ENCODE results near the gene USP3.

Gene USP3

DNA sequence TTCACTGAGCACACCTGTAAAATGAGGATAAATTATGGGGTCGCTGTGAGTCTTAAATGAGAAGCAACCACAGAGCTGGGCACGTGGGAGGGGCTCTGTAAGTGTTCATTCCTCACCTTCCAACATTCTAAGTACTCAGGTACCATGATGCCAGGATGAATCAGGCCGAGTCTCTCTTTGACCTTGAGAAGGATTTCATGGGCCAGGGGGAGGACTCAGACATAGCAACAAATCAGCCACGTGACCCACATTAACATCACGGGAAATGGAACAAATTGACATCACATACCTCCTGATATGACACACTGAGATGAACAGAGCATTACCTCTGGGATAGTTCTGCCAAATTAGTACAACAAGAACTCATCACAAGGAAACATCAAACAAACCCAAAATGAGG is 35.2 kb upstream of the USP3 start:
- Histone ChIP-seq H3K4me1 (ENCODE audit: insufficient read depth, low read length) (0 out of 2 replicates have a peak, but pooled peaks cover 1% of the 10 kb centered on the region), H3K9me3 (ENCODE audit: control insufficient read depth, insufficient read depth, low read length) (no peaks in the 10 kb centered on the region), H3K9ac (ENCODE audit: low read depth, low read length) (no peak overlapping the region), H3K36me3 (ENCODE audit: insufficient read depth, low read length) (no peaks in the 10 kb centered on the region)

DNA sequence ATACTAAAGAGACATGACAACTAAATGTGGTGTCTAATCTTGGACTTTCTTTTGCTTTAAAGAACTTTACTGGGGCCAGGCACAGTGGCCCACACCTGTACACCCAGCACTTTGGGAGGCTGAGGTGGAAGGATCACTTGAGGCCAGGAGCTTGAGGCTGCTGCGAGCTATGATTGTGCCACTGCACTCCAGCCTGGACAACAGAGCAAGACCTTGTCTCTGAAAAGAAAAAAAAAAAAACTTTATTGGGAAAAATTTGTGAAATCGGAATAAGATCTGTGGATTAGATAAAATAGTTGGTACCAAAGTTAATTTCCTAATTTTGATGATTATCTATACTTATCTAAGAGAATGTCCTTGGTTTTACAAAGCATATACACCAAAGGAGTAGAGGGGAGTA is 34.4 kb upstream of the USP3 start:
- 0 out of 2 replicates have a peak, but pooled peaks cover 3% of the 10 kb centered on the region for H3K4me1 ChIP-seq (ENCODE audit: insufficient read depth, low read length)
- no peaks in the 10 kb centered on the region for H3K9me3 ChIP-seq (ENCODE audit: control insufficient read depth, insufficient read depth, low read length)
- H3K9ac ChIP-seq (ENCODE audit: low read depth, low read length): no peak overlapping the region
- no peaks in the 10 kb centered on the region for H3K36me3 ChIP-seq (ENCODE audit: insufficient read depth, low read length)

DNA sequence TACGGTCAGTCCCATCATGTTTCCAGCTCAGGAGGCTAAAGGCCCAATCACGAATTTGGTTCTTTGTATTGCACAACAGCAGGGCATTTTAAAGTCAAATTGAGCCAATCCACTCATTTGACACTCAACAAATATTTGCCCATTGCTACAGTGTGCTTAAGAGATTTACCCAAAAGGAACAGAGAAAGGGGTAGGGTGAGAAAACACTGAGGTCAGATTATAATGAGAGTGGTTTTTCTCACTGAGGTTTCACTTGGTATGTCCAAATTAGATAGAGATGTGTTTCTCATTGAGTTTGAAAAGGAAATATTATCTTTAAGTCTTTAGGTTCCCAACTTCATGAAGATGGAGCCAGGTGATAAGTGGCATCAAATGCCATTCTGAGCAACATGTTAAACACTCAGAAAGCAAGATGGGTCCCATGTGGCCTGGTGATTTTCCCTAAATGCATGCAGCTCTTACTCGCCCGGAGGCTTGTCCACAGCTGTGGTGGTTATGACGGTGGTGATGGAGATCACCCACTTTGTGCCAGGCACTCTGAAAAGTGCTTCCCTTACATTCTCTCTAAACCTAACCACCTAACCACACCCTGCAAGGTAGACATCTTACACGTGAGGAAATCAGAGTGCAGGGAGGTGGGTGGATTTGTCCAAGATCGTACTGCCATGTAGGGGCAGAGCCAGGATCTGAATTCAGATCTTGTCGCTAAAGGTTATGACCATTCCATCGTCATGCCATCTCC is 31.2 kb upstream of the USP3 start:
- H3K4me1 ChIP-seq (ENCODE audit: insufficient read depth, low read length): peaks cover 14% of the 10 kb centered on the region; the same call in 1 of the 2 replicates
- no peak overlapping the region for H3K9ac ChIP-seq (ENCODE audit: low read depth, low read length)
- H3K36me3 ChIP-seq (ENCODE audit: insufficient read depth, low read length): no peaks in the 10 kb centered on the region
- H3K9me3 ChIP-seq (ENCODE audit: control insufficient read depth, insufficient read depth, low read length): no peaks in the 10 kb centered on the region

DNA sequence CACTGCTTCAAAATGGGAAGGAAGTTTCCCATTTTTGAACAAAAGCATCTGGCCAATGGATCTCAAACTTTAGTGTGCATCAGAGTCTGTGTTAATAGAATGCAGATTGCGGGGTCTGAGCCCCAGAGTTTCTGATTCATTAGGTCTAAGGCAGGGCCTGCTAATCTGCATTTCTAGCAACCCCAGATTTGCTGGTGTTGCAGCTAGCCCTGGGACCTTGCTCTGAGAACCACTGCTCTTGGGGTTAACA is 30.7 kb upstream of the USP3 start:
- H3K4me1 ChIP-seq (ENCODE audit: insufficient read depth, low read length): peaks cover 14% of the 10 kb centered on the region; the same call in 1 of the 2 replicates
- no peak overlapping the region for H3K9ac ChIP-seq (ENCODE audit: low read depth, low read length)
- no peaks in the 10 kb centered on the region for H3K9me3 ChIP-seq (ENCODE audit: control insufficient read depth, insufficient read depth, low read length)
- no peaks in the 10 kb centered on the region for H3K36me3 ChIP-seq (ENCODE audit: insufficient read depth, low read length)

DNA sequence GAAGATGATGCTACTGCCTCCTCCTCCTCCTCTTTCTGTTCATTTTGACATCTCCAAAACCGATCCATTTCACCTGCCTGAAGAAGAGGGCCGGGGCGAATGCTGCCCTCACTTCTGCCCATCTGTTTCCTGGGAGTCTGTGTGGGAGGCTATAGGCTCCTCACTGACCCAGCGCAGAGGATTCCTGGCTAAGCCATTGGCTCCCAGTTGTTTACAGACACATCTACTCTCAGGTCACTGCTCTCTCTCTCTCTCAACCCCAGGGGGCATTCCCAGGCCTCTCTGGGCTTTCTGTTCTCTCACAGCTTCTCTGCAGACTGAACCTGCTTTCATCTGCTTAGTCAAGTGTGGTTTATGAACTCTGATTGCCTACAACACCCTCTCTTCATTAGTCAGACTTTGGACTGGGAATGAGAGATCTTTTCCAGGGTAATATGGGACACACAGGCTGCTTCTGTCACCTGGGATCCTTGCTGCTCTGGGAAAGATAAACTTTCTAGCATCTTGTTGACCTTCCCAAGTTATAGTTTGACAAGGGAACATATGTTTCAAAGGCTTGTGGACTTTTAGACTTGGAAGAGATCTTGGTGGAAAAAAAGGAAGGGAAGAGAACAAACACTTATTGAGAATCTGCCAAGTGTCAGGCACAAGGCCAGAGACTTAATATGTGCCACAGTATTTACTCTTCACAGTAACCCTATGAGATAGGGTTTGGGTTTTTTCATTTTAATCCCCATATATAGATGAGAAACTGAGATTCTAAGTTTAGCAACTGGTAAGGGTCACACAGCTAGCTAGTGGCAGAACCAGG is 30.2 kb upstream of the USP3 start:
- Histone ChIP-seq H3K4me1 (ENCODE audit: insufficient read depth, low read length) (peaks cover 14% of the 10 kb centered on the region; the same call in 1 of the 2 replicates), H3K9me3 (ENCODE audit: control insufficient read depth, insufficient read depth, low read length) (no peaks in the 10 kb centered on the region), H3K36me3 (ENCODE audit: insufficient read depth, low read length) (no peaks in the 10 kb centered on the region), H3K9ac (ENCODE audit: low read depth, low read length) (no peak overlapping the region)

DNA sequence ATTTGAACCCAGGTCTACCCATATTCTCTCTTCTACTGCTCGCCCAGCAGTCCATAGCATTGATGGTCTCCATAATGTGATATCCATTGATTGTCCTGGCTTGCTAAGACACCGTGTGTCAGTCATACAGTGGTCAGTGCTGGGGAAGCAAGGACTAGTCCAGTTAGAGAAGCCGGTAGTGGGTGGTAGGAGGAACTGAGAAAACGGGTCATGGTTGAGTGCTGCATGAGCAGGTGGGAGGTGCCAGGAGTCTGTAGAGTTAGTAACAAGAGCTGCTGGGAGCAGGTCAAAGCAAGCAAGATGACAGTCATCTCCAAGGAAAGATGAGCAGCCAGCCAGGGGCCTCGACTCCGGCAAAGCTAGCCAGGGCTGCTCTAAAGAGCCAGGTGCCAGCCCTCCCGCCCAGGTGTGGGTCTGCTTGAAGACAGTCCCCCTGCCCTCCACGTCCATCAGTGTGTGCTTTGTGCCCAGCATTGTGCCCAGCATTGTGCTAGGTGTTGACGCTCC is 29.5 kb upstream of the USP3 start:
- Histone ChIP-seq H3K9me3 (ENCODE audit: control insufficient read depth, insufficient read depth, low read length) (no peaks in the 10 kb centered on the region), H3K9ac (ENCODE audit: low read depth, low read length) (no peak overlapping the region), H3K36me3 (ENCODE audit: insufficient read depth, low read length) (no peaks in the 10 kb centered on the region), H3K4me1 (ENCODE audit: insufficient read depth, low read length) (peaks cover 18% of the 10 kb centered on the region)

DNA sequence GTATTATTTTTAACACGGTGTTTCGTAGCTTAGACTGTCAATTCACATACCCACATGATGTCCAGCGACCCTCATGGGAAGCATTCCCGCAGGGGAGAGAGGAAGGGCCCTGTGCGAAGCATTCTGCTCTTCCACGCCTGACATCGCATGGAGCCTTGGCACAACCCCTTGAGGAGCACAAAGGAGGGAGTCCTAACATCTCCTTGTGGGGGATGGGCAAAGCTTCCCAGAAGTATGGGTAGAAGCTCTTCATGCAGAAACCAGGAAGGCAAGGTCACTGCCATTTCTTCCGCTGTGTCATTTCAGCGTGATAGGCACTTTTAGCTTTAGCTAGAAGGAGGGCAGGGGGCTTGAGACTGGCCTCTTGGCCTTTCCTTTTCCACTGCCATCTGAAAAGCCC is 28.7 kb upstream of the USP3 start:
- H3K4me1 ChIP-seq (ENCODE audit: insufficient read depth, low read length): peaks cover 24% of the 10 kb centered on the region
- H3K9ac ChIP-seq (ENCODE audit: low read depth, low read length): no peak overlapping the region
- no peaks in the 10 kb centered on the region for H3K9me3 ChIP-seq (ENCODE audit: control insufficient read depth, insufficient read depth, low read length)
- no peaks in the 10 kb centered on the region for H3K36me3 ChIP-seq (ENCODE audit: insufficient read depth, low read length)

DNA sequence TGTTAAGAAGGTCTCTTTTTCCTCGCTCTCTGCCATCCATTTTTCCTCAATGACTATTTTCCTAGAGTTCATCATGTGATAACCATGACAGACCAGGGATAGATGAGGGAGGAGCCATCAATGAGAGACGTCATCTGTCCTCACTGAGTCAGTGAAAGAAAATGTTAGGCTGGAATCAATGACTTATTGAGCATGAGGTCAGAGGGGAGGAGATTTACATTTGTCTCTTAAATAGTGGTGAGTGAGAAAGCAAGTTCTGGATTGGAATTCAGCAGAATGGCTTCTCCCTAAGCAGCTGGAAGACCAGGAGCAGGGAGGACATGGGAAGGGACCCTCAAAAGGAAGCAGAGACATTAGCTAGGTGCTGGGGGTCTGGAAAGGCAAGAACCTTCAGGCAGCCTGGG is 28.2 kb upstream of the USP3 start:
- Histone ChIP-seq H3K9ac (ENCODE audit: low read depth, low read length) (no peak overlapping the region), H3K9me3 (ENCODE audit: control insufficient read depth, insufficient read depth, low read length) (no peaks in the 10 kb centered on the region), H3K4me1 (ENCODE audit: insufficient read depth, low read length) (peaks cover 29% of the 10 kb centered on the region), H3K36me3 (ENCODE audit: insufficient read depth, low read length) (no peaks in the 10 kb centered on the region)

DNA sequence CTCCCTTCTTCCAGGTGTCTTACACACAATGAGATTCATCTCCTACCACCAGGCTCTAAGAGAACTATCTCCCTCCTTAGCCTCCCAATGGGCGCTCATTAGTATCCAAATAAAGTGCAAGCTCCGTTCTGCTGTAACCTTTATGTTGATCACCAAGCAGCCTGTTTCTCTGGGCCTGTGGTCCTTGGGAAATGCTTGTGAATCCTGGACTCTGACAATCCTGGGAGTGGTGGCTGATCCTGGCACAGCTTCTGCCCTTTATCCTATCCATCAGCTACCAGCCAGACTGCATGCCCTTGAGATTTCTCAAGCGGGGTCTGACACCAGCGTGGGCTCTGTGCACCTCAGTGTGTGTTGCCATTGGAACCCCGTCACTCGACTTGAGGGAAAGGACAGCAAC is 26.1 kb upstream of the USP3 start:
- Histone ChIP-seq H3K4me1 (ENCODE audit: insufficient read depth, low read length) (peaks cover 35% of the 10 kb centered on the region), H3K36me3 (ENCODE audit: insufficient read depth, low read length) (no peaks in the 10 kb centered on the region), H3K9ac (ENCODE audit: low read depth, low read length) (no peak overlapping the region), H3K9me3 (ENCODE audit: control insufficient read depth, insufficient read depth, low read length) (no peaks in the 10 kb centered on the region)

DNA sequence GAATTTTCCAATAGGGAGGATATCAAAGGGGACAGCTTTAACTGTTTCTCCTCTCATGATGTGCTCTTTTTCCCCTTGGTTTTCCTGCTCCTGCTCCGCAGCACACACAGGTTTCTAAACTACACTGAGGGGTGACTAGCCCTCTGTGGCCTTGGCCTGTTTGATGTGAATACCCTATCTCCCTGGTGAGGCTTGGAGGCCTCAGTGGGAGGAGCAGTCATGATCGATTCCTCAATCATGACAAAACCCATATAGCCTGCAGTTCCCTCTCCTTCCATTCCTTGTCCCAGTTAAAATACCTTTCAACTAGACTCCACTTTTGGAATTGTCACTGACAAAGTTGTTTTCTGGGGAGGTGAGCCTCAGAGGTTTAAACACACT is 24.0 kb upstream of the USP3 start:
- no peaks in the 10 kb centered on the region for H3K36me3 ChIP-seq (ENCODE audit: insufficient read depth, low read length)
- no peaks in the 10 kb centered on the region for H3K9me3 ChIP-seq (ENCODE audit: control insufficient read depth, insufficient read depth, low read length)
- peaks cover 43% of the 10 kb centered on the region for H3K4me1 ChIP-seq (ENCODE audit: insufficient read depth, low read length)
- H3K9ac ChIP-seq (ENCODE audit: low read depth, low read length): no peak overlapping the region

DNA sequence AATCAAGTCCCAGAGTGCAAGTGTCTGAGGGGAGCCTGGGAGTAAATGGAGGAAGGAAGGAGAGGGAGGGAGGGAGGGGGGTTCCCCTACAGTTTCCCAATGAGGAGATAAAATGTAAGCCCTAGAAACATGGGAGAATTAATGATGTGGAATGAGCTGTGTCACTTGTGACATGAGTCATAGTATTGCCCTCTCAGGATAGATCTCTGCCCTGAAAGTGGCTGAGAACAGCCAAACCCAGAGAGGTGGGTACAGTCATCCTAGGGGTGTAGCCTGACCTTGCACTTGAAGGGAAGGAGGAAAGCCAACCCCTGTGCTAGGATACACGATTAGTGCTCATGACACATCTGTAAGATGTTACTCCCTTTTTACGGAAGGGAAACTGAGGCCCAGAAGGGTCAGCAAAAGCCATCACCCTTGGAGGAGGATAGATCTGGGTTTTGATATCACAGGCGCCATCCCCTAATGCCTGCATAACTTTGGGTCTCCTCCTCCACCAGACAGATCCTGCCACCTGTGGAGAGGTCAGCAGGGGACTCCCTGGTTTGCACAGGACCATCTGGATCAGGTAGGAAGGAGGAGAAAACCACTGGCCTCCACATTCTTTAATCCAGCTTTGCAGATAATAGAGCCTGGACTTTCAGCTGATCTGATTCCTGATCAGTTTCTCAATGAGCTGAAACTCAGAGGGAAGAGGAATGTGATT is 23.1 kb upstream of the USP3 start:
- Histone ChIP-seq H3K36me3 (ENCODE audit: insufficient read depth, low read length) (no peaks in the 10 kb centered on the region), H3K9ac (ENCODE audit: low read depth, low read length) (no peak overlapping the region), H3K9me3 (ENCODE audit: control insufficient read depth, insufficient read depth, low read length) (no peaks in the 10 kb centered on the region), H3K4me1 (ENCODE audit: insufficient read depth, low read length) (peaks cover 36% of the 10 kb centered on the region)

DNA sequence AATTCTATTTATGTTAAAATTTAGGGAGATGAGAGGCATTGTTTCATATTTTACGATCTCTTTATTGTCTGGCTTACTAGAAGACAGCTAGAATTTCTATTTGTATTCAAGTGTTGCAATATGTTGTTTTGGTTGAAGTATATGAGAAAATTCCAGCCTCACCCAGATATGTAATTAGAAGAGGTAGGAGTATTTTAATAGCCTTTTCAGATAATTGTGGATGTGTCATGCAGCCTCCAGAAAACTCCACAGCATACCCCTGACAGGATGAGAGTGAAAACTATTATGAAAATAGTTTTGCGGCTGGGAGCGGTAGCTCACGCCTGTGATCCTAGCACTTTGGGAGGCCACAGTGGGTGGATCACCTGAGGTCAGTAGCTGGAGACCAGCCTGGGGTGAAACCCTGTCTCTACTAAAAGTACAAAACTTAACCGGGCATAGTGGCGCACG is 21.5 kb upstream of the USP3 start:
- H3K4me1 ChIP-seq (ENCODE audit: insufficient read depth, low read length): peaks cover 35% of the 10 kb centered on the region
- no peaks in the 10 kb centered on the region for H3K9me3 ChIP-seq (ENCODE audit: control insufficient read depth, insufficient read depth, low read length)
- H3K9ac ChIP-seq (ENCODE audit: low read depth, low read length): no peak overlapping the region
- no peaks in the 10 kb centered on the region for H3K36me3 ChIP-seq (ENCODE audit: insufficient read depth, low read length)

DNA sequence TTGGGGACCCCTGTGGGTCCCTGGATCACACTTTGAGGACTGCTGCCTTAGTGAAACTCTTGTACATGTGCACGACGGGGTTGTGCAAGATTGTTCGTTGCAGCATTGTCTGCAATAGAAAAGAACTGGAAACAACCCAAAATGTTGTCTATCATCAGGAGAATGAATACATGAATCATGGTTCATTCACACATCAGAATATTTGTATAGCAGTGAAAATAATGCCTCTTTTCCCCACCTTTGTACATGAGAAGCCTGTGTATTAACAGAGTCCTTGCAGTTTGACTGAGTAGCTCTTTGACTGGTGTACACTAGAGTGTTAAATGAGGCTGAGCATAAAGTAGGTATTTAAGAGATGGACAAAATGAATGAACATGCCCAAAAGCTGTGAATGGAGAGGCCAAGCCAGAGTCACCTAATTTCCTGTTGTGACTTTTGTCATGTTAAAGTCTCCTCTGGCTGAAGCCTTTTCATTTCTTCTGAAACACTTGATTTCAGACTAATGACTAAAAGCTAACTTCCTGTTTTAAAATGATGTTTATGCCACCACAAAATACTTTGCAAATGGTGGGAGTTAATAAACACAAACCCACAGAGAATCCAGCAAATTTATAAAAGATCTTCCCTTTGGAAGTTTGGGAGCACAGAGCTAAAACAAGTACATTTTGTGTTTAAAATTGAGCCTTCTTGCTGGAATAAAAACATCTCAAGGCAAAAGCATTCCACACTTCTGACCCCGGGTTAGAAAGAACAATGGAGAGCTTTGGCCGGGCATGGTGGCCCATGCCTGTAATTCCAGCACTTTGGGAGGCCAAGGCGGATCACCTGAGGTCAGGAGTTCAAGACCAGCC is 20.6 kb upstream of the USP3 start:
- Histone ChIP-seq H3K9ac (ENCODE audit: low read depth, low read length) (no peak overlapping the region), H3K9me3 (ENCODE audit: control insufficient read depth, insufficient read depth, low read length) (no peaks in the 10 kb centered on the region), H3K36me3 (ENCODE audit: insufficient read depth, low read length) (no peaks in the 10 kb centered on the region), H3K4me1 (ENCODE audit: insufficient read depth, low read length) (peaks cover 35% of the 10 kb centered on the region)

Measured in ES-I3 (cell line).